Measurements from ENCODE around the gene ERMN.
"Not testable (repeated sequence)": the region's sequence is repeated elsewhere in the genome, so short reads cannot be mapped to it uniquely, and the experiment has no call there.

The ERMN gene

GRCh38 chr2:157290525-157290924, 35.1 kb downstream of the ERMN start:
- DNase-seq, result no peak

GRCh38 chr2:157287160-157287559, 38.5 kb downstream of the ERMN start:
- DNase-seq, result no peak

- DNase-seq, result no peak
Observed at GRCh38 chr2:157283468-157283867, 42.2 kb downstream of the ERMN start.

GRCh38 chr2:157281316-157281715, 44.3 kb downstream of the ERMN start:
- DNase-seq, result no peak

GRCh38 chr2:157279311-157279710, 46.3 kb downstream of the ERMN start:
- DNase-seq, result not testable (repeated sequence)

- DNase-seq, result no peak
Observed at GRCh38 chr2:157271590-157272203, 53.9 kb downstream of the ERMN start.

- no peak for DNase-seq
Observed at GRCh38 chr2:157269922-157270321, 55.7 kb downstream of the ERMN start.

GRCh38 chr2:157269060-157269459, 56.6 kb downstream of the ERMN start:
- no peak for DNase-seq
